GM19238 (cell line): ENCODE results near the gene HAUS6.
"Not testable (repeated sequence)": the region's sequence is repeated elsewhere in the genome, so short reads cannot be mapped to it uniquely, and the experiment has no call there.

Experiments used
- DNase-seq: peaks from one replicate; pipeline ENCODE4 v3.0.0; 2011; ENCODE audit warnings: low spot score; ENCODE audit not compliant: insufficient read length

Gene HAUS6

GRCh38 chr9:19117039-19117716 lies 14.5 kb upstream of the HAUS6 start:
- no peak for DNase-seq

- DNase-seq, result no peak
These were observed 13.5 kb upstream of the HAUS6 start for GRCh38 chr9:19116107-19116790.

- DNase-seq, result no peak
These were observed 12.1 kb upstream of the HAUS6 start for GRCh38 chr9:19114680-19115270.

- no peak for DNase-seq
These were observed 11.4 kb upstream of the HAUS6 start for GRCh38 chr9:19113964-19114679.

GRCh38 chr9:19113064-19113611 lies 10.4 kb upstream of the HAUS6 start:
- DNase-seq, result not testable (repeated sequence)

GRCh38 chr9:19108038-19108437 lies 5.3 kb upstream of the HAUS6 start:
- DNase-seq, result no peak

GRCh38 chr9:19104515-19105282 lies 2.0 kb upstream of the HAUS6 start:
- no peak for DNase-seq

- DNase-seq, result no peak
These were observed 498 bp downstream of the HAUS6 start for GRCh38 chr9:19102181-19102630.

- no peak for DNase-seq
These were observed 1.5 kb downstream of the HAUS6 start for GRCh38 chr9:19101203-19101602.

- not testable (repeated sequence) for DNase-seq
These were observed 5.3 kb downstream of the HAUS6 start for GRCh38 chr9:19097431-19097830.

- DNase-seq, result no peak
These were observed 15.4 kb downstream of the HAUS6 start for GRCh38 chr9:19087106-19088000.

- DNase-seq, result no peak
These were observed 17.4 kb downstream of the HAUS6 start for GRCh38 chr9:19085295-19085694.

- no peak for DNase-seq
These were observed 27.9 kb downstream of the HAUS6 start for GRCh38 chr9:19074836-19075235.

GRCh38 chr9:19074229-19074628 lies 28.5 kb downstream of the HAUS6 start:
- DNase-seq, result no peak

- no peak for DNase-seq
These were observed 45.7 kb downstream of the HAUS6 start for GRCh38 chr9:19057033-19057432.

- DNase-seq, result no peak
These were observed 51.8 kb downstream of the HAUS6 start for GRCh38 chr9:19050637-19051591.

GRCh38 chr9:19049917-19050636 lies 52.6 kb downstream of the HAUS6 start:
- no peak for DNase-seq
